ENCODE results near the gene AMN1.
"Not testable (repeated sequence)": the region's sequence is repeated elsewhere in the genome, so short reads cannot be mapped to it uniquely, and the experiment has no call there.

Gene AMN1

GRCh38 chr12:31672521-31672920 lies 56.3 kb downstream of the AMN1 start:
- DNase-seq, result no peak

GRCh38 chr12:31669582-31669981 lies 59.2 kb downstream of the AMN1 start:
- DNase-seq, result not testable (repeated sequence)

GRCh38 chr12:31669020-31669419 lies 59.8 kb downstream of the AMN1 start:
- no peak for DNase-seq

DNA sequence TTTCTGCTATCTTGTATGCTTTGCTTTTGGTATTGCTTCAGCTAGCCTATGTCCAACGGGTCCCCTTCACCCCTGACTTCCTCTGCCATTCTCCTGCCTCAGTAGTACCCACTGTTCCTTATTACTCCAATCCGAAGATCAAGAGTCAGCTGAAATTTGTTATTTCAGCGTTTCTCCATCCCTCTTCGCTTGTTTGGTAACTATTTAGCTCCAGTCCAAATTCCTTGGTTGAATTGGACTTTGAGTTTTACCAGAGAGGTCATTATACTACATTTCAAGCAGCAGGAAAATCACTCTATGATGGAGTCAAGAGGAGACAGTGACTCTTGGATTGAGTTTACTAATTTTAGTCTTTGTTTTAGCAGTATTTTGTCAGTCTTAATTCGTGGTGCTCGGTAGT lies 64.8 kb downstream of the AMN1 start:
- DNase-seq, result no peak

GRCh38 chr12:31663576-31663975 lies 65.2 kb downstream of the AMN1 start:
- DNase-seq, result no peak

DNA sequence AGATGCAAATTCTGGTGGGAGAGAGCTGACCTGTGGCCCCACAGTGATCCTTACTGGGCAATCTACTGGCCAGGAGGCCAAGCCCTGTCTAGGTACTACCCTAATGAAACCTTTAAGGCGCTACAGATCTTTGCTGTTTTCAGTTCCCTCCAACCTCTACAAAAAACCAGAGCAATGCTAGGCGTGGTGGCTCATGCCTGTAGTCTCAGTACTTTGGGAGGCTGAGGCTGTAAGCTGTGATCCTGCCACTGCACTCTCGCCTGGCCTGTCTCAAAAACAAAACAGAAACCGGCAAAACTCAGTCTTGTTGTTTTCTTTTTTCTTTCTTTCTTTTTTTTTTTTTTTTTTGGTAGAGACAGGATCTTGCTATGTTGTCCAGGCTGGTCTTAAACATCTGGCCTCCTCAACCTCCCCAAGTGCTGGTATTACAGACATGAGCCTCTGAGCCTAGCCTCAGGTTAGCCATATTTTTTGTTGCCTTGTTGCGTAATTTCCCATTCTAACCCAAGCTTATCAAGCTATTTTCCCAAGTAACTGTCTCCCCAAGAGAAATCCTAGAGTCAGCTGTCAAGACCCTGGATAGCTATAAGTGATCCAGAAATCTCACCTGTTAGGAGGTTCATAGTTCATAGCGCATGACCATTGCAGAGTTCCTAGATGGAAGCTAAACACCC lies 66.5 kb downstream of the AMN1 start:
- no peak for DNase-seq

DNA sequence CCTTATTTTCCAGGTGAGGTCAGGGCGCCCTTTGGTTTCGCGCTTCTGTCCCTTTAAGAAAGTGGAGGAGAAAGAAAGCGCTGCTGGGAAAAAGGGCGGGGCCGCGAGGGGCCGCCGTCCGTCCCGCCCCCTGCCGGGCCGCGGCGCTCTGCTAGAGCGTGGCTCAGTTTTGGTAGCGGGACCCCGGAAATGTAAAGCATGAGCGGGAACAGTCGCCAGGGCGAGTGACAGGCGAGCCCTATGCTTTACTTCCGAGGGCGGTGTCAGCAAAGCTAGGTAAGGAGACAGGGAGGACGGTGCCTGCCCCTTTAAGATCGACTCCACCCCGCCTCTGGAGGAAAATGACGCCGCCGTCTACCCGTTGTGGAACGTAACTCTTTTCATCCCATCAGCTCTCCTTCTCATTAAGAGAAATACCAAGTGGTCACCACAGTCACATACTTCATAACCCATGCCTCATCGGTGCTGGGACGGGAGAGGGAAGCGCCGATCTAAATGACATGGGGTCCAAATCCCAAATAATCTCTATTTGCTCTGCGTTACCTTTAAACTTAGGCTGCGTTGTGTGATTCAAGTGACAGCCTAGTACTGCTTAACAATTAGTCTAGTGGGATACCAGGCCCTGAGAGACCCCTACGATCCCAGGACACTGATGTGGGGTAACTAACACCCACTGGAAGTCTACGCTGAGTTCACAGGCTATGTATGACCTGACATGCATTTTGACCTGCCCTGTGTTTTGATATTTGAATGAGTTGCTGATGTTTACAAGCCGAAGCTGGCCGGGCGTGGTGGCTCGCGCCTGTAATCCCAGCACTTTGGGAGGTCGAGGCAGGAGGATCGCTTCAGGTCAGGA lies 69.5 kb downstream of the AMN1 start, which contains the start of gene ETFBKMT:
Gene ETFBKMT, plus strand, starts transcription at position 602 of the 856 bp plus-strand sequence. CDS start 2,266 bp downstream, outside the sequence.
- peak; percentile 91 for DNase-seq

DNA sequence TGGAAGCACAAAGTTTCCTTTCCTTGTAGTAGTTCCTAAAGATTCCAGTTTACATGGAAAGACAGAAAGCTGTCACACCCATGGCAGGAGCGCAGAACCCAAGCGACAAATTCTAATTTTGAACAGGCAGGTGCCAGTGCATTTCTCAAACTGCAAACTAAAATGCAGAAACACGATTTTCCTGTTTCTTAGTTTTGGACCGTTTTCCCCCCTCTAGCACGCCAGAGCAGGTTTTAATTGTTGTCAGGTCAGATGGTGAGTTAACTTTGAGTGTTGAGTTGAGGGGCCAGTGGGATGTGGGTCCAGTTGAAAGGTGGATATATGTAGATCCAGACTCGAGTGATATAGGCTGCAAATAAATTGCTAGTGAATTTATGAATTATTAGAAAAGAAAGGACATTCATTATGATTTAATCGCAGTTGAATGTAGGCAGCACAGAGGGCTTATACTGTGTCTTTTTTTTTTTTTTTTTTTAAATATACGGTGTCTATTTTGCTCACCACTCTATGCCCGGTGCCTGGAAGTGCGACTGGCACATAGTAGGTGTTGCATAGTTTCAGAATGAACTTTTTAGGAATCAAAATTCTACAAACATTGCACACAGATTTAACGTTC lies 70.2 kb downstream of the AMN1 start:
- DNase-seq, result no peak

DNA sequence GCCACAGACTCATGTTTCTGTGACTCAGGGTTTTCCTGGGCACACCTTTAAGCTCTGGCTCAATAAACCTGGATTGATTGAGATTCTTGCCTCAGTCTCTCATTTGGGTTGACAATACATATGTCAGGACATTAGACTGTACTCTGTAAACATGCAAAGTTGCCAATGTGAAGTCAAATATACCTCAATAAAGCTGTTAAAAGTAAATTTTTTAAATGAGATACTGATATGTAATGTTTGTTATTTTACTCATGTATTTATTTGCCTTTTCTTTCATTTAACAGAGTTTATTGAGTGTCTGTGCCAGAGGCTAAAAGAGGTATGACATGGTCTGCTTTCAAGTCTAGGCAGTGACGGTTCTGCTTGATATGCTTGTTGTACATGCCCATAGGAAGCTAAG lies 73.0 kb downstream of the AMN1 start:
- DNase-seq, result no peak

GRCh38 chr12:31655208-31655607 lies 73.6 kb downstream of the AMN1 start:
- DNase-seq, result no peak

- no peak for DNase-seq
Observed at GRCh38 chr12:31651893-31652521, 76.8 kb downstream of the AMN1 start.

DNA sequence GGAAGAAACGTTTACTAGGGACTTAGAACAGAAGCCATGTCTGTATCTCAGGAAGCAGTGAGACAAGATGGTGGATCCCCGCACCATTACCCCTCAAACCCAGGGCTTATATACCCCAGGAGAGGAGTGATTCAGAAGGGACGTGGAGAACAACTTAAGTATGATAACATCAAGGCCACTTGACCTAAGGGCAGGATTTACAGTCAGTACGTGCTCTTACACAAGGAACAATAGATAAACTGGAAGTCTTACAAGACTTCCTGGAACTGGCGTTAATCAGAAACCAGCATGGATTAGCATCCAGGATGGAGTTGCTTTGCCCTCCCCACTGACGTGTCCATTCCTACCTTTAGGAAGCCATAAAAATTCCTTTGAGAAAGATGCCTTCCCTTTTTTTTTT lies 77.9 kb downstream of the AMN1 start:
- no peak for DNase-seq

DNA sequence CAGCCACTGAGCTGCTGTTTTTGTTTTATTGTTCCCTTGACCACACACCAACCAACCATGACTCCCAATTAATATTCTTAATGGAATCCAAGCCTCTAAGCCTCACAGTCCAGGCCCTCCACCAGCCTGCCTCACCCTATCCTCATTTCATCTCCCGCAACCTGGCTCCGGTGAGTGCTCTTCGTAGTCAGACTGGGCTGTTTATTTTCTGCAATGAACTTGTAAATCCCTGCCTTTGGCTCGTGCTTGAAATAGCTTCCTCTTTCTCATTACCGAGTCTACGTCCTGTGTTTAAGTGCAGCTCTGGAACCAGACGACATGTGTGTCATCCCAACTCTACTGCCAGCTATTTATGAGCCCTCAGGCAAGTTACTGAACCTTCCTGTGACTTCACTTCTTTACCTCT lies 81.7 kb downstream of the AMN1 start:
- peak; percentile 88 for DNase-seq

- no peak for DNase-seq
Observed at GRCh38 chr12:31645924-31646323, 82.9 kb downstream of the AMN1 start.

DNA sequence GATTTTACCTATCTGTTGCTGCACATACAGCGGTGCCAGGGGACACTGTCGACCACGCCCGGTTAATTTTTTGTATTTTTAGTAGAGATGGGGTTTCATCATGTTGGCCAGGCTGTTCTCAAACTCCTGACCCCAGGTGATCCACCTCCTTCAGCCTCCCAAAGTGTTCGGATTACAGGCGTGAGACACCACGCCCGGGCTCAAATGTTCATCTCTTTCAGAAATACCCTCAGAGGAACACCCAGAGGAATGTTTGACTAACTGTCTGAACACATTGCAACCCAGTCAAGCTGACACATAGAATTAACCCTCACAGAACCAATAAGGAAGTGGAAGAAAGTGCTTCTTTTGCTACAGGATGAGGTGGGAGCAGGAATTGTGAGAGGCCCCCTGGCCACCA lies 84.3 kb downstream of the AMN1 start:
- DNase-seq, result no peak

GRCh38 chr12:31641509-31642090 lies 87.2 kb downstream of the AMN1 start:
- no peak for DNase-seq

- DNase-seq, result no peak
Observed at GRCh38 chr12:31634620-31635019, 94.2 kb downstream of the AMN1 start.

GRCh38 chr12:31633464-31633863 lies 95.4 kb downstream of the AMN1 start:
- no peak for DNase-seq

GRCh38 chr12:31631809-31632208 lies 97.0 kb downstream of the AMN1 start:
- DNase-seq, result no peak

GRCh38 chr12:31631023-31631724 lies 97.6 kb downstream of the AMN1 start:
- no peak for DNase-seq

- DNase-seq, result no peak
Observed at GRCh38 chr12:31629756-31630732, 98.8 kb downstream of the AMN1 start.

Measured in DMS79 (cell line).